ENCODE measurements around the gene ASCL5.

ASCL5 gene

GRCh38 chr1:201084295-201084694, 42.7 kb downstream of the ASCL5 start:
- FAIRE-seq = no peak

GRCh38 chr1:201083741-201084140, 43.2 kb downstream of the ASCL5 start:
- no peak for FAIRE-seq

- no peak for FAIRE-seq
These were observed 46.8 kb downstream of the ASCL5 start for GRCh38 chr1:201080135-201080534.

- no peak for FAIRE-seq
These were observed 49.2 kb downstream of the ASCL5 start for GRCh38 chr1:201077736-201078135.

- no peak for FAIRE-seq
These were observed 49.9 kb downstream of the ASCL5 start for GRCh38 chr1:201077116-201077515.

- no peak for FAIRE-seq
These were observed 50.9 kb downstream of the ASCL5 start for GRCh38 chr1:201076092-201076491.

GRCh38 chr1:201074018-201074417, 53.0 kb downstream of the ASCL5 start:
- FAIRE-seq = no peak

GRCh38 chr1:201072922-201073321, 54.1 kb downstream of the ASCL5 start:
- FAIRE-seq = no peak

GRCh38 chr1:201072149-201072548, 54.8 kb downstream of the ASCL5 start:
- FAIRE-seq = no peak

GRCh38 chr1:201069636-201070035, 57.3 kb downstream of the ASCL5 start:
- FAIRE-seq = no peak

- FAIRE-seq = no peak
These were observed 58.0 kb downstream of the ASCL5 start for GRCh38 chr1:201068976-201069375.

GRCh38 chr1:201066986-201067385, 60.0 kb downstream of the ASCL5 start:
- FAIRE-seq = no peak

- FAIRE-seq = no peak
These were observed 61.3 kb downstream of the ASCL5 start for GRCh38 chr1:201065686-201066085.

GRCh38 chr1:201064806-201065205, 62.2 kb downstream of the ASCL5 start:
- no peak for FAIRE-seq
